Stimulated activated naive CD4-positive, alpha-beta T cell treated with Interleukin-2 at 50 U/mL for 16 hours (primary cell): Measurements from ENCODE around the gene PHF14.

Experiments
- DNase-seq: peaks from one replicate; lab custom pipeline; 2025; lab: John Stamatoyannopoulos, UW

The PHF14 gene

DNA sequence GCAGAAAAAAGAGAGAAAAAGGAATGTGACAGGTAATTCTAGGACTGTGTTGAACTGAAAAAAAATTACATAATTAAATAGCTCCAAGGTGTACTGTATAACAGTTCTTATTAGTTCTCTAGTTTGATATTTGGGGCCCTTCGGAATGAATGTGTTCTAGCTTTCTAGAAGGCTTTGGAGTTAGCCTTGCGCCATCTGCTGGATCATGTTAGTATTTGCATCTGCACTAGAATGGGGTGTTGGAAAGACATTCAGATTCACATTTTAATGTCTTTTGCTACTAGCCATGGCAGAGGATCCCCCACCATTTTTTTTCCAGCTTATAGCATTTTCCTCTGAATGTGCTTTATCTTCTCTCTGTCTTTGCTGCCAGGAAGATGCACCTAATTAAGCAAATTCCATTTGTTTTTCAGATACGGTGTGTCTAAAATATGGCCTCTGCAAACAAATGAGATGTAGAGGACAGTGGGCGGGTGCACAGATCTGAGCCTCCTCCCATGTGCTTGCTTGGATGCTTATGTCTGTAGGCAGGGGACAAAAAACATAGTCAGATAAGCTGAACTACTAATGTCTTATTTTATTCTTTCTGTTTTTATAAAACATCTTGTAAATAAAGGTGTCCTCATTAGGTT, 238.5 kb downstream of the PHF14 start:
- peak; percentile 36 for DNase-seq

DNA sequence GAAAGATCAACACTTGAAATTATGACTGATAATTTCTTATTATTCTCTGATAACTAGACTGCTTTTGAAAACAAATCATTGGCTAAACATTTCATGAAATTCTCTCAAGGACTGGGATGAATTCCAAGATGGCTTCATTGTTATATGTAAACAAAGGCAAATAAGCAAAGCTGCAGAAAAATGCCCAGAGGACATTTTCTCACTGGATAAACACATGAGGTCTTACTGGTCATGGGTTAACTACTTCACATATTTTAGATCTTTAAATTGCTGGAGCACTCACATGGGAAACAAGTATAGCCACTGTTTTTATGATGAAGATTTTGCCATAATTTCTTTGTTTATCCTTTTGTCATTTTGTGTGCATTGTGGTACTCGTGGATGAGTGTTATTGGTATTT, 239.1 kb downstream of the PHF14 start:
- DNase-seq: no peak

DNA sequence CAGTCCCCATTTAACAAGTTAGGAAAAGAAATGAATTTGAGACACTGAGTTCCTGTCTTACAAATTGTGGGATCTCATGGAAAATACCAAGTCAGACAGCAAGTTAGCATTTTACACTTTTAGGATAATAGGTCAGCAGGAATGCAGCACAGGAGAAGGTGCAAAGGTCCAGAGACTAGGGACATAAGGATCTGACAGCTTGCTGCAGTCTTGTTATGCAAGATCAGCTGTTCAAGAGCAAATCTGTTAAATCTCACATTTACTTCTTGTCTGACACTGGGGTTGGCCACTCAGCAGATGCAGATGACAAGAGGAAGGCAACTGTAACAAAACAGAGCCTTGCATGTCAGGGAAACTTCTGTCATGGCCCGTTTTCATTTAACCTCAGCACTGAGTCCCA, 239.6 kb downstream of the PHF14 start:
- DNase-seq: no peak

DNA sequence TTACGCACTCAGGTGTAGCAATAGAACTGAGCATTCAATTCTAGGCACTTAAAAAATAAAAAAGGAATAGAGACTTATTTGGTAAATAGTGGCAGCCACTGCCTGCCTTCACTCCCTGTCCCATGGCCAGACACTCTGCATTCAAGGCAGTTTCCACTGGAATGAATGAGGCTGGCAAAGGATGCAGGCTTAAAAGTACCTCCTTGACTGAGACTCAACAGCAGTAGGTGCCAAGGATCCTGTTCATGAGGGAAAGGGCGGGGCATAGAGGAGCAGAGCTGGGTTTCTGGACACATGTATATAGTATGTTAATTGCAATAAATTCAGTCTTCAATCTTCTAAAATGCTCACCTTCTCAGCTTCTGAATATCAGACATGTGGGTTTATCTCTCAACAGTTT, 242.6 kb downstream of the PHF14 start:
- DNase-seq: no peak

DNA sequence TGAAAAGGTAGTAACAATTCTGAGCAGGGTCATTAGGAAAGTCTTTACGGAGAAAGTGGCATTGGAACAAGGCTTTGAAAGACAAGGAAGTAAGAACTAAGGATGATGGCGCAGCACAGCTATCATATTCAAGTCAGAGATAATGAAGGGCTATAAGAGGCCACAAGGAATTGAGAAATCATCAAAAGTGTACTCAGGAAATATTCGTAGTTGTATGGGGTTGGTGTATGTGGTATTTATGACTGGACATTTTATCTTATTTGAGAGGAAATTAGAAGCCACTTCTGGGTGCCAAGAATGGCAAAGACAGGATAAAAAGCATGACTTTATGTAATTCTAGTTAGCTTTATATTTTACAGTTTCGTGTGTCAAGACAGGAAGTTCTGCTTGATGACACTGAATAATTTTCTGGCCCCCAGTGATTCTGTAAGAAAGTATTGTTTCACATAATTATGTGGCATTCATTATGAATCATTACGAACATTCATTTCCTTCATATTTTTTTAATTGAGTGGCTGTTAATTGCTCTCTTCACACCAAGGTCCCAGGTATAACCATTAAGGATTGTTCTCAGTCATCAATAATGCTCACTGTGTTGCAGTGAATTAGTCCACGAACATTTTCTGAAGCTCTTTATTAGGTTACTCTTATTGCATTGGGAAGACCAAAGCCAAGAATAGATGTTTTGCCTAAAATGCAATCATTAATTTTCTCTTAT, 244.3 kb downstream of the PHF14 start:
- DNase-seq: no peak
